Tibial nerve (tissue), 4 donors: ENCODE results near the gene SUPT3H.

Experiments used
- CTCF ChIP-seq, 5 experiments: fragments of 200-600 bp in 3 of 5; fragments of 450-650 bp in 2 of 5; sonication (generic) in 3 of 5; IDR thresholded peaks; one replicate each; pipeline ENCODE4 v1.5.1; 2016 to 2019; ENCODE audit warnings: antibody characterized with exemption in 5 of 5, mild to moderate bottlenecking in 3 of 5, moderate library complexity in 2 of 5
- EP300 ChIP-seq, 2 donors: sonication (generic); formaldehyde crosslinking; IDR thresholded peaks; one replicate each; pipeline ENCODE4 v1.6.1; 2017; ENCODE audit warnings: antibody characterized with exemption in 2 of 2, mild to moderate bottlenecking in 1 of 2

- no peak for TF ChIP-seq EP300 (IDR thresholded peaks at IDR 0.05)
- TF ChIP-seq CTCF (IDR thresholded peaks at IDR 0.05): no peak
These were observed 22.3 kb upstream of the SUPT3H start for GRCh38 chr6:45400021-45400420.
